ENCODE results near the gene USP46.

- TF ChIP-seq CTCF (conservative IDR thresholded peaks at IDR 0.05 in 1 of 2, IDR thresholded peaks at IDR 0.05 in 1 of 2; ENCODE audit: extremely low read depth in 1 of 2, insufficient read depth in 1 of 2, low read depth in 1 of 2, low read length in 2 of 2), result no peak
- no peak for TF ChIP-seq EZH2 (IDR thresholded peaks at IDR 0.05; ENCODE audit: borderline replicate concordance, low read length)
These were observed 98.2 kb downstream of the USP46 start for GRCh38 chr4:52560844-52561280.
